ENCODE data around the gene MIER1. TPM values are rescaled to one million over a fixed set of nuclear protein-coding genes. Genes with fewer than 3 reads are reported as not detected.
A peak's percentile ranks its signal among the peaks of the same experiment; 100 is the strongest.

Gene MIER1
- total RNA-seq: 55.0 and 56.5 TPM in 2 replicates
- 57.5 TPM for total RNA-seq (2013)
- polyA plus RNA-seq: 7.7 and 14.1 TPM in 2 replicates
- 14.2 and 14.8 TPM in 2 replicates for polyA minus RNA-seq

GRCh38 chr1:66924756-66925557, at the start of gene MIER1, which contains the start of gene DNAI4:
Gene MIER1 (plus strand): TSS chr1:66924990. CDS start chr1:66925029, 39 bp downstream.
Gene DNAI4 (minus strand): TSS chr1:66924856. CDS start chr1:66924831, 25 bp downstream.
- Histone ChIP-seq H2AFZ (ENCODE audit: insufficient read depth, low read depth, low read length, poor library complexity, severe bottlenecking) (peak within 1 kb of the TSS; percentile 85), H3K27me3 (replicated peaks in 1 of 4; ENCODE audit: control extremely low read depth in 1 of 4, control insufficient read depth in 3 of 4, insufficient read depth in 4 of 4, low read length in 3 of 4) (no peaks in the 10 kb centered on the region), H3K4me2 (replicated peaks; ENCODE audit: low read depth, low read length, poor library complexity, severe bottlenecking) (peak within 1 kb of the TSS; percentile 92), H3K27ac (ENCODE audit: low read length in 2 of 2) (peak within 1 kb of the TSS; percentile 91 to 99), H3K4me3 (ENCODE audit: control extremely low read depth in 1 of 5, extremely low read depth in 1 of 5, insufficient read depth in 1 of 5, low read depth in 2 of 5, low read length in 4 of 5) (peak within 1 kb of the TSS; percentile 66 to 93 (median 84)), H3K9ac (ENCODE audit: low read length) (peak within 1 kb of the TSS; percentile 98), H3K4me1 (ENCODE audit: control insufficient read depth in 2 of 2, insufficient read depth in 2 of 2, low read length in 2 of 2) (peaks cover 21 to 23% of the 10 kb centered on the region in 2 donors), H3K9me3 (ENCODE audit: control extremely low read depth in 1 of 3, control insufficient read depth in 2 of 3, insufficient read depth in 1 of 3, low read length in 2 of 3) (no peaks in the 10 kb centered on the region), H4K20me1 (ENCODE audit: control insufficient read depth, insufficient read depth, low read length, poor library complexity, severe bottlenecking) (no peaks in the 10 kb centered on the region), H3K36me3 (replicated peaks in 1 of 2; ENCODE audit: control extremely low read depth in 1 of 2, control insufficient read depth in 1 of 2, extremely low read depth in 1 of 2, insufficient read depth in 2 of 2, low read length in 1 of 2) (no peaks in the 10 kb centered on the region), H3K79me2 (ENCODE audit: control insufficient read depth, insufficient read depth, low read length) (peaks cover 34% of the 10 kb centered on the region)
- TF ChIP-seq EZH2 (IDR thresholded peaks at IDR 0.05; ENCODE audit: borderline replicate concordance, insufficient read depth, low read depth, low read length, poor library complexity, severe bottlenecking): no peak
- TF ChIP-seq, protein P1, sequence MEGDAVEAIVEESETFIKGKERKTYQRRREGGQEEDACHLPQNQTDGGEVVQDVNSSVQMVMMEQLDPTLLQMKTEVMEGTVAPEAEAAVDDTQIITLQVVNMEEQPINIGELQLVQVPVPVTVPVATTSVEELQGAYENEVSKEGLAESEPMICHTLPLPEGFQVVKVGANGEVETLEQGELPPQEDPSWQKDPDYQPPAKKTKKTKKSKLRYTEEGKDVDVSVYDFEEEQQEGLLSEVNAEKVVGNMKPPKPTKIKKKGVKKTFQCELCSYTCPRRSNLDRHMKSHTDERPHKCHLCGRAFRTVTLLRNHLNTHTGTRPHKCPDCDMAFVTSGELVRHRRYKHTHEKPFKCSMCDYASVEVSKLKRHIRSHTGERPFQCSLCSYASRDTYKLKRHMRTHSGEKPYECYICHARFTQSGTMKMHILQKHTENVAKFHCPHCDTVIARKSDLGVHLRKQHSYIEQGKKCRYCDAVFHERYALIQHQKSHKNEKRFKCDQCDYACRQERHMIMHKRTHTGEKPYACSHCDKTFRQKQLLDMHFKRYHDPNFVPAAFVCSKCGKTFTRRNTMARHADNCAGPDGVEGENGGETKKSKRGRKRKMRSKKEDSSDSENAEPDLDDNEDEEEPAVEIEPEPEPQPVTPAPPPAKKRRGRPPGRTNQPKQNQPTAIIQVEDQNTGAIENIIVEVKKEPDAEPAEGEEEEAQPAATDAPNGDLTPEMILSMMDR (IDR thresholded peaks at IDR 0.05): peak; percentile 42
- H3K27ac Mint-ChIP-seq: peak within 1 kb of the TSS; percentile 92
- WGBS (ENCODE audit: insufficient coverage): under 1% methylated on average over 60 of the region's 64 CpGs
- peaks cover 29% of the 10 kb centered on the region for H3K4me1 Mint-ChIP-seq
- CTCF ChIA-PET: interaction anchor here (0.8 to 2.0 kb wide), 5 partner anchors 71 to 287 kb away, joined by 3 to 5 read pairs (median 4); partner anchors contain the start of gene SLC35D1
- H3K27me3 Mint-ChIP-seq: no peaks in the 10 kb centered on the region
- intact Hi-C loops (cut with micrococcal nuclease): loop anchor here (10.0 kb wide), 2 partner anchors 590 to 1960 kb away; partner anchors contain the start of gene JAK1
- DNase-seq (peak; percentile 99), ATAC-seq (ENCODE audit: low read depth) (peak; percentile 94)
- H3K4me3 Mint-ChIP-seq: peak within 1 kb of the TSS; percentile 91
- POLR2A ChIA-PET: interaction anchor here (0.6 to 1.7 kb wide), 3 partner anchors 129 to 1505 kb away, joined by 5 to 7 read pairs (median 5); partner anchors contain the start of genes GADD45A and SLC35D1
- no peaks in the 10 kb centered on the region for H3K9me3 Mint-ChIP-seq (ENCODE audit: insufficient read depth)

DNA sequence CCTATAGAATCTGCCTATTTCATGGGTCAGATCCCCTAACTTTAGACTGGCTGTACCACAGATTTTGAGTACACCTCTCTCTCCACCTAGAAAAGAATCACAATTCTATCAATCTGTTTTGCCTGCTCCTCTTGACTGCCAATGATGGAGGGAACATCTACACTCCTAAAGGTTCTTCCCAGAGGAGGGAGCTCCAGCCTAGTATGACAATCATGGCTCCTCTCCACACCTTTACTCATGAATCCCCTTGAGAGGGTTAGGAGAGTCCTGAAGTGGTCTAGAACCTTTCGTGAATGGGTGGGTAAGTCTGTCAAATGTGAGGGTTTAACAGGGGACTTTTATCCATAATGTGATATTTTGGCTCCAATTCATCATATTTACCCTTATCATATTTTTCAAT, 48.1 kb upstream of the MIER1 start:
- Mint-ChIP-seq H3K4me1 (no peaks in the 10 kb centered on the region), H3K4me3 (no peak overlapping the region), H3K27me3 (peaks cover 4% of the 10 kb centered on the region), H3K27ac (no peak overlapping the region), H3K9me3 (ENCODE audit: insufficient read depth) (peaks cover 8% of the 10 kb centered on the region)
- WGBS (ENCODE audit: insufficient coverage): no CpG with 5 or more reads among the region's 1 CpG
- Histone ChIP-seq H2AFZ (ENCODE audit: insufficient read depth, low read depth, low read length, poor library complexity, severe bottlenecking) (no peak overlapping the region), H3K4me1 (ENCODE audit: control insufficient read depth in 2 of 2, insufficient read depth in 2 of 2, low read length in 2 of 2) (no peaks in the 10 kb centered on the region), H4K20me1 (ENCODE audit: control insufficient read depth, insufficient read depth, low read length, poor library complexity, severe bottlenecking) (no peaks in the 10 kb centered on the region), H3K36me3 (replicated peaks in 1 of 2; ENCODE audit: control extremely low read depth in 1 of 2, control insufficient read depth in 1 of 2, extremely low read depth in 1 of 2, insufficient read depth in 2 of 2, low read length in 1 of 2) (no peaks in the 10 kb centered on the region), H3K79me2 (ENCODE audit: control insufficient read depth, insufficient read depth, low read length) (no peaks in the 10 kb centered on the region), H3K27ac (ENCODE audit: low read length in 2 of 2) (no peak overlapping the region), H3K27me3 (replicated peaks in 1 of 4; ENCODE audit: control extremely low read depth in 1 of 4, control insufficient read depth in 3 of 4, insufficient read depth in 4 of 4, low read length in 3 of 4) (no peaks in the 10 kb centered on the region), H3K9ac (ENCODE audit: low read length) (no peak overlapping the region), H3K4me2 (replicated peaks; ENCODE audit: low read depth, low read length, poor library complexity, severe bottlenecking) (no peak overlapping the region), H3K9me3 (ENCODE audit: control extremely low read depth in 1 of 3, control insufficient read depth in 2 of 3, insufficient read depth in 1 of 3, low read length in 2 of 3) (peaks cover 0 to 8% (median 4%) of the 10 kb centered on the region in 3 donors), H3K4me3 (ENCODE audit: control extremely low read depth in 1 of 5, extremely low read depth in 1 of 5, insufficient read depth in 1 of 5, low read depth in 2 of 5, low read length in 4 of 5) (no peak overlapping the region)
- POLR2A ChIA-PET: no interaction called here
- CTCF ChIA-PET: no interaction called here
- intact Hi-C loops (cut with micrococcal nuclease): no loop called here
- TF ChIP-seq, protein P1 (IDR thresholded peaks at IDR 0.05): no peak
- no peak for TF ChIP-seq EZH2 (IDR thresholded peaks at IDR 0.05; ENCODE audit: borderline replicate concordance, insufficient read depth, low read depth, low read length, poor library complexity, severe bottlenecking)
- ATAC-seq (ENCODE audit: low read depth) (no peak), DNase-seq (no peak)

All from B cell (primary cell).